Ascending aorta (tissue), 2 donors: Measurements from ENCODE around the gene OSBPL6. TPM values are rescaled to one million over a fixed set of nuclear protein-coding genes. Genes with fewer than 3 reads are reported as not detected.

Experiments
- DNase-seq, 2 donors: peaks; one replicate each; pipeline ENCODE4 v3.0.0-alpha.2; 2019; ENCODE audit warnings: low spot score in 2 of 2
- H3K27ac ChIP-seq, 2 donors: fragments of 200-600 bp; sonication (generic); one replicate each; pipeline ENCODE4 v1.5.1; 2016 to 2017; ENCODE audit warnings: mild to moderate bottlenecking in 1 of 2
- H3K27me3 ChIP-seq: fragments of 200-600 bp; sonication (generic); one replicate; pipeline ENCODE4 v1.5.1; 2017
- H3K36me3 ChIP-seq, 2 donors: fragments of 200-600 bp; sonication (generic); one replicate each; pipeline ENCODE4 v1.5.1; 2016
- H3K4me1 ChIP-seq, 2 donors: fragments of 200-600 bp; sonication (generic); one replicate each; pipeline ENCODE4 v1.5.1; 2016 to 2017; ENCODE audit warnings: mild to moderate bottlenecking in 1 of 2
- H3K4me3 ChIP-seq, 2 donors: fragments of 200-600 bp; sonication (generic); one replicate each; pipeline ENCODE4 v1.5.1; 2016 to 2017; ENCODE audit warnings: mild to moderate bottlenecking in 1 of 2
- H3K9me3 ChIP-seq, 2 donors: fragments of 200-600 bp; sonication (generic); one replicate each; pipeline ENCODE4 v1.5.1; 2016
- intact Hi-C: fragments of 100-400 bp; cut with DNase I; formaldehyde crosslinking; loops from one replicate; pipeline ENCODE4 v1.15.1; 2023
- total RNA-seq: library from RNA; depleted of rRNA; stranded (reverse); fragments of >200 nt; gene quantifications from one replicate; pipeline ENCODE4 v1.1.0, GENCODE V29; 2016
- TF ChIP-seq, protein P1 (sequence below), 3 experiments: fragments of 200-600 bp in 2 of 3; fragments of 450-650 bp in 1 of 3; sonication (generic) in 2 of 3; IDR thresholded peaks; one replicate each; pipeline ENCODE4 v1.5.1; 2016 to 2019; ENCODE audit warnings: antibody characterized with exemption in 3 of 3, mild to moderate bottlenecking in 1 of 3, moderate library complexity in 1 of 3

Gene OSBPL6
- total RNA-seq, 1 donor from 2014 or later = 1.4 TPM

DNA sequence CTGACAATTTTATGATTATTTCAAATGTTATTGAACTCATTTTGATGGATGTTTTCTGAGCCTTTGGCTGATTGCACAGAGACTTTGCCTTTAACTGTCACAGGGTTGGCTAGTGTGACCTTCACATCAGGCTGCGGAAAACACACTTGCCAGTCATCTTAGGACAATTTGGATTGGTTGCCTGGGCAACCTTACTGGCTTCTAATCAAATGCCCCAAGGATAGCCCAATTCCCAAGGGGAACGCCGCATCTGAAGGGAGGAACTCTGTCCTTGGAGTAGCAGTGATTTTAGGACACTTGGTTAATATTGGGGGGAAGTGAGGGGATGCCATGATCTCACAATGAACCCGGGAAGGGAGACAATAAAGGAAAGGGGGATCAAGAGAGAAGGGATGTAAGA is 29.5 kb downstream of the OSBPL6 start:
- TF ChIP-seq, protein P1, sequence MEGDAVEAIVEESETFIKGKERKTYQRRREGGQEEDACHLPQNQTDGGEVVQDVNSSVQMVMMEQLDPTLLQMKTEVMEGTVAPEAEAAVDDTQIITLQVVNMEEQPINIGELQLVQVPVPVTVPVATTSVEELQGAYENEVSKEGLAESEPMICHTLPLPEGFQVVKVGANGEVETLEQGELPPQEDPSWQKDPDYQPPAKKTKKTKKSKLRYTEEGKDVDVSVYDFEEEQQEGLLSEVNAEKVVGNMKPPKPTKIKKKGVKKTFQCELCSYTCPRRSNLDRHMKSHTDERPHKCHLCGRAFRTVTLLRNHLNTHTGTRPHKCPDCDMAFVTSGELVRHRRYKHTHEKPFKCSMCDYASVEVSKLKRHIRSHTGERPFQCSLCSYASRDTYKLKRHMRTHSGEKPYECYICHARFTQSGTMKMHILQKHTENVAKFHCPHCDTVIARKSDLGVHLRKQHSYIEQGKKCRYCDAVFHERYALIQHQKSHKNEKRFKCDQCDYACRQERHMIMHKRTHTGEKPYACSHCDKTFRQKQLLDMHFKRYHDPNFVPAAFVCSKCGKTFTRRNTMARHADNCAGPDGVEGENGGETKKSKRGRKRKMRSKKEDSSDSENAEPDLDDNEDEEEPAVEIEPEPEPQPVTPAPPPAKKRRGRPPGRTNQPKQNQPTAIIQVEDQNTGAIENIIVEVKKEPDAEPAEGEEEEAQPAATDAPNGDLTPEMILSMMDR (IDR thresholded peaks at IDR 0.05) = no peak
- H3K27me3 ChIP-seq = no peaks in the 10 kb centered on the region
- DNase-seq = no peak
- H3K4me3 ChIP-seq = no peak overlapping the region
- no peaks in the 10 kb centered on the region for H3K9me3 ChIP-seq
- intact Hi-C loops = no loop called here
- no peaks in the 10 kb centered on the region for H3K36me3 ChIP-seq
- no peaks in the 10 kb centered on the region for H3K4me1 ChIP-seq
- no peak overlapping the region for H3K27ac ChIP-seq

- Histone ChIP-seq H3K27ac (no peak overlapping the region), H3K27me3 (no peaks in the 10 kb centered on the region), H3K4me3 (no peak overlapping the region), H3K9me3 (no peaks in the 10 kb centered on the region), H3K36me3 (no peaks in the 10 kb centered on the region), H3K4me1 (no peaks in the 10 kb centered on the region)
- DNase-seq = no peak
- TF ChIP-seq, protein P1 (IDR thresholded peaks at IDR 0.05) = no peak
- intact Hi-C loops = no loop called here
These were observed 30.9 kb downstream of the OSBPL6 start for GRCh38 chr2:178225006-178225805.

DNA sequence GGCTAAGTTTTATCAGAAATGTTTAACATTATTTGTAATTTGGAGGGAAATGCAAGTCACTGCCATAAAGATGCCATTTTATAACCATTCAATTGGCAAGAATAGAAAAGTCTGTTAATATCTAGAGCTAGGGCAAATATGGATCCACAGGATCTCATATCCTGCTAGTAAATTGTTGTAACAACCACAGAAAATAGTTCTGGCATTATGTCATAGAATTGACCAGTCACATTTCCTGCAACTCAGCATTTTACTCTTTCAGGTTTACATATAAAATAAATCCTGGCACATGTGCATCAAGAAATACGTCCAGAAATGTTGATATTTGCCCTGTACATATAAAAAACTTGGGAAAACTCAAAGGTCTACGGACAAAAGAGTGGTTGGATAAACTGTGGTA is 32.9 kb downstream of the OSBPL6 start:
- Histone ChIP-seq H3K9me3 (no peaks in the 10 kb centered on the region), H3K27ac (no peak overlapping the region), H3K27me3 (no peaks in the 10 kb centered on the region), H3K4me1 (no peaks in the 10 kb centered on the region), H3K4me3 (no peak overlapping the region), H3K36me3 (no peaks in the 10 kb centered on the region)
- intact Hi-C loops = no loop called here
- TF ChIP-seq, protein P1 (IDR thresholded peaks at IDR 0.05) = no peak
- DNase-seq = no peak

GRCh38 chr2:178229927-178230326 is 35.6 kb downstream of the OSBPL6 start:
- TF ChIP-seq, protein P1 (IDR thresholded peaks at IDR 0.05) = no peak
- no peaks in the 10 kb centered on the region for H3K36me3 ChIP-seq
- H3K4me1 ChIP-seq = no peaks in the 10 kb centered on the region
- no peaks in the 10 kb centered on the region for H3K27me3 ChIP-seq
- no peak overlapping the region for H3K27ac ChIP-seq
- H3K9me3 ChIP-seq = no peaks in the 10 kb centered on the region
- intact Hi-C loops = no loop called here
- H3K4me3 ChIP-seq = no peak overlapping the region
- DNase-seq = no peak

DNA sequence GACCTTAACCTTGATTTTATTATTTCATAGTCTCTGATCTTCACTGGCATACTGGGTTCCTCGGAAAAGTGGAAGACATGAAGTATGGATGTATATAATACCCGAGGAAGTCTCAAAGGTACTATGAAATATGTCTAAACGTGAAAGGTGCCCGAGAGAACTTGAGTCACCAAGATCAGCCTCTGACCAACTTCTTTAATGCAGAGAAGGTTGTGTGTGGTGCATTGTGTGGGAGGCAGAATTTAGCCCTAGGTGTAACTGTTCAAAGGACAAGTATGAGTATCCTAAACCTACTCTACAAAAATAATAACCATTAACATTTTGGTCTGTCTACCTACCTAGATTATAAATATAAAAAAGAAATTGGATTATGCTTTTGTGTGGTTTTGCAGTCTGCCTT is 36.1 kb downstream of the OSBPL6 start:
- Histone ChIP-seq H3K36me3 (no peaks in the 10 kb centered on the region), H3K27ac (no peak overlapping the region), H3K9me3 (no peaks in the 10 kb centered on the region), H3K4me1 (no peaks in the 10 kb centered on the region), H3K27me3 (no peaks in the 10 kb centered on the region), H3K4me3 (no peak overlapping the region)
- TF ChIP-seq, protein P1 (IDR thresholded peaks at IDR 0.05) = no peak
- intact Hi-C loops = no loop called here
- DNase-seq = no peak
